SKM-1 treated with dmso at 0.1 percent for 144 hours (cell line): Measurements from ENCODE around the gene FEZ2.

Source experiments
- DNase-seq: peaks from one replicate; lab custom pipeline; 2025; ENCODE audit not compliant: unreplicated experiment; lab: John Stamatoyannopoulos, UW

Gene FEZ2

DNA sequence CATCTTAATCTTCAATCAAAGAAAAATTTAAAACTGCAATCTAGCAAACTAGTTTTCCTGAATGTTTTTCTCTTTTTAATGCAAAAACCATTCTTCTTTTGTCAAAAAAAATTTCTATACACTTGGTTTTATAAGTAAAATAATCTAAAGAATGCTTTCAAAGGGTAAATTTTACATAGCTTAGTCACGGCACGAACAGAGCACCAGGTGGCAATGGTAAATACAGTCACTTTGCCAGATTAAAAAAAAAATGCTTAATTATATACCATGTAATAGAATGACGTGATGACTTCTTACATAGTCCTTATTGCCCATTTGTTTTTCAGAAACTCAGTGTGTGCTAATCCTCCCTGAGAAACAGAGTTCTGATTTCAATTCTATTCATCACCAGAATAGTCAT, 10.4 kb downstream of the FEZ2 start:
- DNase-seq: no peak

DNA sequence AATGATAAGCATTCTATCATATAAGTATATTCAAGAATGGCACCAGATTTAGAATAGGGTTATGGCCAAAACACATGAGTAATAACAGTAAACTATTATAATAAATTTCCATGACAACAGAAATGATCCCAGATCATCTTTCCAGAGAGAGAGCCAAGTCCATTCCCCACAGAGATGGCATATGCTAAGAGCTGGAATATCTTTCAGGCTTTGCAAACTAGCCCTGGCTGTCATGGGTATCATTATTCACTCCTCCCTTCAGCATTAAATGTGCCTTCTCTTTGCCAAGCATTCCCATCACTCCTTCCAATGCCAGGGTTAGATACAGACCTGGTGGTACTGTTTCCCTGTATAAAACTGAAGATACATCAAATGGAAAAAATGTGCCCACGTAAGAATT, 10.9 kb downstream of the FEZ2 start:
- no peak for DNase-seq

DNA sequence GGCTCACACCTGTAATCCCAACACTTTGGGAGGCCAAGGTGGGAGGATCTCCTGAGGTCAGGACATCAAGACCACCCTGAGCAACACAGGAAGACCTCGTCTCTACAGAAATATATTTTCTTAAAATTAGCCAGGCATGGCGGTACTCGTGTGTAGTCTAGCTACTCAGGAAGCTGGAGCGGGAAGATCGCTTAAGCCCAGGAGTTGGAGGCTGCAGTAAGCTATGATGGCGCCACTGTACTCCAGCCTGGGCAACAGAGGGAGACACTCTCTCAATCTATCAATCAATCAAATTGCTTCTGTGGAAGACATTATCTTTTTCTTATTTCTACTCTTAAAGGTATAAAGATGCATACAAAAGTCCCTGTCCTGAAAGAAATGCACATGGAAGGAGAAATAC, 11.3 kb downstream of the FEZ2 start:
- DNase-seq: no peak

DNA sequence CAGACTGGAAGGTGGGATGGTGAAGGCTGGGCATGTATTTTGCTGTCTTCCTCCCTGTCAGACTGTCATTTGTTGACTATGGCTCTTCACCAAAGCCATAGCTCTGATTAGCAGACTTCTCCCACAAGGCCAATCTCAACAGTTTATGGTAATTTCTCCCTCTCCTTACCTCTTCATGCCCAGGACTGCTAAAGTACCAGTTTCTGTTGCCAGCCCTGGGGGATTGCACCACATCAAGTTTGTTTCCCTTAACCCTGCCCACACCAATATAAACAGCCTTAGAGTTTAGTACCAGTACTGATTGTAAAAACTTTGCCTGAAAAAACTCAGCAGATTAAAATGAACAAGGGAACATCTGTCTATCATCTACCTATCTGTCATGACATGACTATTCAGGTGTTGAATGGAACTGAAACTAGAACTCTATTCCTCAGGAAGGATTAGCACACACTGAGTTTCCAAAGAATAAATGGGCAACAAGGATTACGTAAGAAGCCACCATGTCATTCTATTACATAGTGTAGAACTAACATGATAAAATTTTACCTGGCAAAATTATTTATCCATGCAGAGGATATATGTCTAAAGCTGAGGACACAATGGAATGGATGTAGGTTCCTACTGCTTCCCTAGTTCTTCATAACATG, 13.7 kb downstream of the FEZ2 start:
- no peak for DNase-seq

DNA sequence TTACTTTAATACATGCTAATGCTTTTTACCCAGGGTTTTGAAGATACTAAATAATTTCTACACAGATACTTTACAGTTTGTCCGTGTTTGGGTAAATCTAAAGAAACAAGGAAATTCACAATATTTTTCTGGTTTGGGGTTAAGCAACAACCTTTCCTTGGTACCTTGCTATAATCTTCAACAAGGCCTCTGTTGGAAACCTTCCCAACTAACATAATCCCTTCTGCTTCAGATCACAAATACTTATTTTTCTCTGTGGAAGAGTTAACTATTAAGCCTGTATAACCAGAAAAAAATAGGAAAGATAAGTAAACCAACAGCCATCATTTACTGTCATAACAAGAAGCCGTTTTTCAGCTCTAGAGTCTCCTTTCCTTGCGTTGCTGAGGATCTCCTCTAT, 15.0 kb downstream of the FEZ2 start:
- DNase-seq: no peak

DNA sequence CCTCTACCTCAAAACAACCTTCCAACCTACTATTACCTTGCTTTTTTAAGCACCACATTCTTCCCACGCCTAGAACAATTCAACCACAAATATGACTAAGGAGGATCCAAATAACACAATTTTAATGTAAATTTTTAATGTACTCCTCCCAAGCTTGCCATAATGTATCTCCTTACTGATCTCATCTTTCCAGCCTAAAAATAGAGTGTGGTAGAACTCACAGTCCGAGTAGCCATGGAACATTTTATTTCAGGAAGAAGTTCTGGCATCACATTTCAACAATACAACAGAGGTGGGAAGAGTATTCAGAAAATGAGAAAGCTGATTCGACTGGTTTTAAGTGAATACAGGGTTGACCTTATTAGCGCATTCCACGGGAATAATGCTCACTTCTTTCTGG, 15.4 kb downstream of the FEZ2 start:
- no peak for DNase-seq

DNA sequence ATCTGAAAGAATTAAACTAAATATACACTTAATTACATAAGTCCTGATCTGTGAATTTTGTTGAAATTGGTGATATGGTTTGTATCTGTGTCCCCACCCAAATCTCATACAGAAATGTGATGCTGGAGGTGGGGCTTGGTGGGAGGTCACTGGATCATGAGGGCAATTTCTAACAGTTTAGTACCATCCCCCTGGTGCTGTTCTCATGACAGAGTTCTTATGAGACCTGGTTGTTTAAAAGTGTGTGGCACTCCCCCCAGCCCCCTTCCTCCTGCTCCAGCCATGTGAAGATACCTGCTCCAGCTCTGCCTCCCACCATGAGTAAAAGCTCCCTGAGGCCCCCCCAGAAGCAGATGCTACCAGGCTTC, 18.7 kb downstream of the FEZ2 start:
- DNase-seq: no peak

DNA sequence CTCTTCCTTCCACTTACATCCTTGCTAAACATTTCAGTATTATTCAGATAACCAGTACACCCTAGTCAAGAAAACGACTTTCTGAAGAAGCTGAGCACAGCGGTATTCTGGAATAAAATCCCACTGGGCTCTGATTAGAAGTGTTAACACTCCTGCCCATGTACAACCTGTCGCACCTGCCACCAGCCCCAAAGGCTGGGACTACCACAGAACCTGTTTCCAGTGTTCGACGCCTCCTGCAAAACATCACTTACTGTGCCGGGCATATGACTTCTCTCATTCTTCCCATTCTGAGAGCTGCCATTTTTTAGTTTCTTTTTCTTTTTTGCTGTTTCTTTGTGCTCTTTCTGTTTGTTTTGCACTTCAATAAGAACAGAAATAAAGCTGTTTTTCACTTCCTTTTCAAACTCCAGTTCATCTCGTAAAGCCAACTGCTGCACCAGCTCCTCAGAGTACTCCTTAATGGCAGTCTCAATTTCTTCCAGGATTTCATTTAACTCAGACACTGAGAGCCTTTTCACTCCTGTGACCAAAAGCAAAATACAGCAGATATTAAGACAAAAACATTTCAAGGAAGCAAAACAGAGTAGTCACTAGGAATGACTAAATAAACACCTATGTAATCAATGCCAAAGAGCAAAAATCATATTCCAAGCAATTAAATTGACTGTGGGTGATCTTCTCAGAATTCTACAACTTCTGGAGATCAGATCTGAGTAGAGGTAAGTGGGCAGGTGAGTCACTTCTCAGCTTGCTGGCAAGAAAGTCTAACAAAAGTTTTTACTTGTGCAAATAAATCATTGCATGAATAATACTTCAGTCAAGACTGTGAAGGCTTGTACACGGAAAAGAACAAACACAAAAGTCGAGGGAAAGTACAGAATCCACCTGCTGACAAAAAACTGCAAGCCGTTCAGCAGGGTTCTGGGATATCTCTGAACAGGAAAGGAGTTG, 19.3 kb downstream of the FEZ2 start:
- no peak for DNase-seq

DNA sequence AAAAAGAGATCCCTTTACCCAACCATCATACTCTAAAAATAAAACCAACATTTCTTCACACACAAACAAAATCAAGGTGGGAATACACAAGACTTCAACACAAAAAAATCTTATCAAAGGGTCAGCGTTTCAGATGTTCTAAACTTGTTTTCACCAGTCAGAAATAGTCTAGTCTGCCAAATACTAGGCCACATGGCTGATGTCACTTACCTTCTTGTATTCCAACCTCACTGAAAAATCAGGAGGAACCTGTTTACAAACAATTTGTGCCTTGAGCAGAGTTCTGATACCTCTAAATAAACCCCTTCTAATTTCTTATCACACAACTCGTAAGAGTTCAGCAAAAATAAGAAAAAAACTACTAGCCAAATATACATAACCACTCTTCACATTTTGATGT, 20.1 kb downstream of the FEZ2 start:
- DNase-seq: no peak

DNA sequence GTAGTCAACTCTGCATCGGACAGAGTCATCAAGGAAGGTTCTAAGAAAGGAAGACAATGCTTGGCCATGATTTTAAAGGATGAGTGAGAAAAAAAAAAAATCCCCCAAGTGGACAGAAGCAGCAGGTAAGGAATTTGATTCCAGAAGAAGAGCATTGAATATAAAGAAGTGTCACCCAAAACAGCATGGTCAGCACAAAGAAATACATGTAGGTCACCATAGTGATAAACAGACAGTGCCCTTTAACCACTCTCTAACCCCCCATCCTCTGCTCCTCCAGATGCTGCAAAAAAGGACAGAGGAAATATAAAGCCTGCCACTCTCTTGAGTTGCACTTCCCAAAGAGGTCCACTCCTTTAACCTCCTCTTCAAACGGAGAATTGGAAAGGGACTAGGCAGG, 23.4 kb downstream of the FEZ2 start:
- DNase-seq: no peak

DNA sequence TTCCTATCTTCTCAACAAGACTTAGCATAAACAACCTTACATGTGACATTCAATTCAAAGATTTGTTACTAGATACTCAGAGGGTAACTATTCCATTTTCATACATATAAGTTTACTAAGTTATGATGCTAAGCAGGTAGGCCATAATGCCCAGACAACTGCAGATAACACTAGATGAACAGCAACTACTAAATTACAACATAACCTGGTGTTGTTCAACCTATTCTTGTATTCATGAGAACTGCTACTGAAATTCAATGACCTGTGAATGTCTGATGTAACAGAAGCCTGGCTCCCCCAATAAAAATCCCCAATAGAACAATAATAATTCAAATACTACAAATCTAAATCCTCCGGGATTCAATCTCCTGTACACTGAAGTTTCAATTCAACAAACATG, 24.8 kb downstream of the FEZ2 start:
- no peak for DNase-seq

DNA sequence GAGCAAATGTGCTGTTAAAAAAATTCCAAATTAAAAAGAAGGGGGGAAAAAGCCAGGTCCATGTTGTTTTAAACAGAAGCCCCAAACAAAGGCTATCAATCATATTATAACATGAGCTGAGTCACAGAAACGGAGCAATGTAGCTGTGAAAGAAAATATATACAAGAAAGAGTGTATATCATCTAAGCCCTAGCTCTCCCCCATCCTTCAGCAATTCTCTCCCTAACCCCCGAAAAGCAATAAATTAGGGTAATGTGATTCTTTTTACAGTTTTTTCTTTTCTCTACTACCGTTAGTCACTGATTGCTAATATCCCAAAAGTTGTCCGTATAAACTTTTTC, 25.3 kb downstream of the FEZ2 start:
- no peak for DNase-seq

DNA sequence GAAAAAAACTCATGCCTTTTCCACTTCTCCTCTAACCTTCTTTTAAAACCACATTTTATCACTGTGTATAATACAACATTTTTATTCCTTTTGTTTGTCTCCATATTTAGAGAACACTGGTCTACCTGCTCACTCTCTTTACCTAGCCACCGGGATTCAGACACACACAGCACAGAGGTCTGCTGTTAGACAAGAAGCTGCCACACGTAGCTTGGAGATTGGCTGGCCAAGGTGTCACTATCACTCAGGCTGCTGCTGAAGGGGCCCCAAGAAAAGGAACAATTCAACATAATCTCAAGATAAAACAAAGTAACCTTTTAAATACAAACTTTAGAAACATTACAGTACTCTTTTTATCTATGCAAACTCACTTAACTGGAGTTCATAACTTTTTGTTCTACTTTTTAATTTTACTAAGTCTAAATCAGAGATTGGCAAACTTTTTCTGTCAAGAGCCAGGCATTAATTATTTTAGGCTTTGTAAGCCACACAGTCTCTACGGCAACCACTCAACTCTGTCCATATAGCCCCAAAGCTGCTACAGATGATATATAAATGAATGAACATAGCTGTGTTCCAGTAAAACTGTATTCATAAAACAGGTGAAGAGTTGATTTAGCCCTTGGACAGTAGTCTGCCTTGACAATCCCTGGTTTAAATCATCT, 25.8 kb downstream of the FEZ2 start:
- DNase-seq: no peak

DNA sequence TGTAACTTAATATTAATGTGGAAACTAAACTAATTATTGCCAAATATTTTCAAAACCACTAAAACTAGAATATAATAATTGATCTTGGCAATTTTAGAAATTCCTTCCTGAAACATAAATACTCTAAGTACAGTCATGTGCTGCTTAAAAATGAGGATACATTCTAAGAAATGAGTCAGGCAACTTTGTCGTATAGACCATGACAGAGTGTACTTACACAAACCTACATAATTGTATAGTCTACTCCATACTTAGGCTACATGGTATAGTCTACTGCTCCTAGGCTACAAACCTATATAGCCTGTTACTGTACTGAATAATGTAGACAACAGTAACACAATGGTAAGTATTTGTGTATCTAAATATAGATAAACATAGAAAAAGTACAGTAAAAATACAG, 27.6 kb downstream of the FEZ2 start:
- no peak for DNase-seq

DNA sequence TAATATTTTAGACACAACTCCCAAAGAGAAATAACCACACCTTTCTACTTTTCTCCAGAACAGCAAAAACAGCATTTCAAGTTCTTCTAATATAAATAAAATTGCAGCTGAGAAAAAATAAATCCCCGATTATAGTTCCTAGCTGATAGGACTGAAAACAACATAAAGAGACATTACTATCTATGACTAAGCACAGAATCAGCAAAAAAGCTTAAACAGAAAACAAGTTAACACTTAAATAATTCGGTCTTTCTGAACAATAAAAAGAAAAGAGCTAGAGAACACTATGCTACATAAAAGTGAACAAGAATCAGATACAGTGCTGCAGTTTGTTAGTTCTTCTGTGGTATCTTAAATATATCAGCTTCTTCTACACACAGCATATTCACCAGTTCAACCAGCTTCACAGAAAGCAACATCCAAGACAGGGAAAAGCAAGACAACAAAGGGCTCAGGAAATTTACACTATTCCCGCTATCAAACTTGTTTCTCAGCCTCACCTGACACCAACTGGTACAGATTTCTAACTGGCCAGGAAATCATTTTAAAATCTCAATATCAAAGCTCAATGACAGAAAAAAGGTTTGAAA, 28.6 kb downstream of the FEZ2 start:
- DNase-seq: no peak

DNA sequence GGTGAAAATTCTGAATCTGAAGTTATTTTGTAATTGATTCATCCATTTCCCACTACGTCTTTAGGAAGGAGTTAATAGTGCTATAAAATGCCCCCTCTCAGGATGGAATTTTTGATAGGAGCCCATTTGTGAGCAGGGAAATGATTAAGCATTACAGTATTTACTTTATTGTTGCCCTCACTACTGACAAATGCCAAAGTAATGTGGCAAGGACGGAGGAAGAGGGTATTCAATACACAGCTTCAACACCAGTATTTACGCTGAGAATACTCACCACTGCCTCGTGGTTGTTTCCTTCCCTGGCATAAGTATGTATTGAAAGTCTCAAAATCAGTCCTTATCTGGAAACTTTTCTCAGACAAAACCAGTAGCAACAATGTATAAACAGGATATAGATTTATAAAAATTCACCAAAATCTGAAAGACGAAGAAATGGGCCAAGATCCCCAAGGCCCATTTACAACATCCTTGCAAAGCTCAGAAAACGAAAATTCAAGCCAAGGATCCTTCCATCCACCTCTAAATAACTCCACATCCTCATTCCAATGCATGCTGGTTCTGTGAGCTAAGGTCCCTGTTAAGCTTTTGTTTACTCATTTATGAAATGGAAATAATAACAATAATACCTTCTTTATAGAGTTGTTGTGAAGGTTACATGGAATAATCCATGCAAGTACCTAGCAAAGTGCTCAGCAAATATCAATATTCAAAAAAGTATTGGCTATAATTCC, 29.3 kb downstream of the FEZ2 start:
- DNase-seq: no peak

DNA sequence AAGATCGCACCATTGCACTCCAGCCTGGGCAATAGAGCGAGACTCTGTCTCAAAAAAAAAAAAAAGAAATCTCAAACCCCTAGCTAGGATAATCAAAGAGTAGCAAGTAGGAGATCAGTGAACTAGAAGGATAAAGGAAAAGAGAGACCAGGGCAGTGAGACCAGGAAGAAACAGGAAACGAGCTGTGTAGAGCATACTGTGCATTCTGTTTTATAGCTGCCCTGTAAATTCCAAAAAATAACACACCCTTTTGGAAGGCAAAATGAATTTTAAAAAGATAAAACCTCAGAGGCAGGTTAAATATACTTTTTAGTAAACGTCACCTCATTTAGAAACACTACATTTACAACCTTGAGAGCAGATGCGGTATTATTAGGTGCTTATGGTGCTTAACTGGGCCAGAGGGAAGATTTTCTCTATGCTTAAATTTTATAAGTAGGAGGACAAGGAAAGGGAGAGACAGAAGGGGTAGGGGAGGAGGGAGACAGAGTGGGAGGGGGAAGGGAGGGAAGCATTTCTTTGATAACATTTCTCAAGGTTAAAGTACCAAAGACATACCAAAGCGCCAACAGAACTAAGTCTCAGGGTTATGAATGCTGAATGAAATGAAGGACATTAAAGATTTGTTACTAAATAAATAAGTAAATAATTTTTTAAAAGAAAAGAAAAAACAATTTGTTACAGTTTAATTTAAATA, 30.1 kb downstream of the FEZ2 start:
- DNase-seq: no peak

DNA sequence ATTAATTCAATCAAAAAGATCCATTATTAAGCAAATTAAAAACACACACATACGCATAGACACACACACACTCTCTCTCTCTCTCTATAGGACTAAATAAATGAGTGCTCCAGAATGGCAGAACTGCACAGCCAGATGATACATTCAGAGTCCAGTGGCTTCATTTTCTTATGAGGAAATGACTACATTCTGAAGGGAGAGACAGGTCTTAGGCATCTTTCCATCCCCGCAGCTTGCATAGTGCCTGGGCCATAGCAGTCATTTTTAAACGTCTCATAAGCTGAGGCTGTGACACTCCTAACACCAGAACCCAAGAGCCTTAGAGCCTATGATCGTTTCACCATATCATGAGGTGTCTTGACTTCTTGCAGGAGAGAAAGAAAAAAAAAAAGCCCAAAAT, 31.1 kb downstream of the FEZ2 start:
- no peak for DNase-seq

DNA sequence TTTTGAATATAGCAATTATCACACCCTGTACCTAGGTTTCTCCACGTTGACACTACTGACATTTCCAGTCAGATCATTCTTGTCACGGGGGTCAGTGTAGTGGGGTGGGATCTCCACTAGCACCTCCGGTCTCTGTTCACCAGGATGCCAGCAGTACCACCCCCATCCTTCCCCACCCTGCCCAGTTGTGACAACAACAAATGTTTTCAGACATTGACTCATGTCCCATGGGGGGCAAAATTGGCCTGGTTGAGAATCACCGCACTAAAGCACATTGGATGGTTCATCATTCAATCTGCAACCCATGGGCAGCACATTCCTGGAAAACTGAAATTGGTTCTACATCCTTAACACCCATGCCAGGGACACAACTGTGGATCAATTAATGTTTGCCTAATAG, 32.3 kb downstream of the FEZ2 start:
- no peak for DNase-seq

DNA sequence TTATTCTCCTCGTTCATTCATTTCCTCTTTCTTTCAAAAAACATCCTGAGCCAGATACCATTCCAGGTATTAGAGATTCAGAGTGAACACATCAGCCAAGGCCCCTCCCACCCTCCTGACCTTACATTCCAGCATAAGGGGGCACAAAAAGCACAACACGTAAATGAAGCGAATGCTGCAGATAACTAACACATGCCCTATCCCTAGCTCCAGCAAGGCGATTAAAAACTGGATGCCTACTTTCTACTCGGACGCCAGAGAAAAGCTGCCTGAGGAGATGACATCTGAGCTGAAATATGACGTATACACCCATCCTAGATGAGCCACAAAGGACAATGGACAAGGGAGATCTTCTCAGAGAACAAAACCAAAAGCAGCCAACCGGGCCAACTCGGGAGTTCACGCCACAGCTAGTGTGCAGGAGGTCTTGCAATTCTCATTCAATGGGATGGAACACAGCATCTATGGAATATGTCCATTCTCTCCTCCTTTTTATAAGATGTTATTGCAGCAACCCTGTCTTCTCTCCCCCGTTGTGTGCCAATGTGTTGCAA, 33.5 kb downstream of the FEZ2 start:
- DNase-seq: no peak
